ENCODE data around the gene ASPM. TPM values are rescaled to one million over a fixed set of nuclear protein-coding genes. Genes with fewer than 3 reads are reported as not detected.

ASPM gene
- total RNA-seq, 1 donor = 52.4 TPM

DNA sequence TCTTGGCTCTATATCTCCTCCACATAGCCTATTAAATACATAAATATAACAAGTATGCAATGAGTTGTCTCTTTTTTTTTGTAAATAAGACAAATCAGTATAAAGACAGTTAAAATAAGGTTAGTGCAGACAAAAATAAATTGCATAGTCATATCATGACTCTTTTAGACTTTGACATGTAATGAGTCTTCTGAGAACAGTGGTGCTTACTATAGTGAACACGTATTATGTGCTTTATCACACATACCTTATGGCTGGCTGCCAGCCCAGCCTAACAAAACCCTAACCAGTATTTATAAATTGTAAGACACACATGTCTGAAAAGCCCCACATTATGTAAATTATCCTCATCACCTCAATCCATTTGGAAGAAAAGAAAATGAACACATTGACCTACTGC lies 50.3 kb downstream of the ASPM start:
- DNase-seq (ENCODE audit: low read depth) = no peak
- no peak overlapping the region for H3K4me3 ChIP-seq (ENCODE audit: low read depth, low read length)
- no peak for TF ChIP-seq CTCF (IDR thresholded peaks at IDR 0.05; ENCODE audit: insufficient read depth, low read length)

GRCh38 chr1:197093226-197093885 lies 53.1 kb downstream of the ASPM start:
- no peak for TF ChIP-seq CTCF (IDR thresholded peaks at IDR 0.05; ENCODE audit: insufficient read depth, low read length)
- H3K4me3 ChIP-seq (ENCODE audit: low read depth, low read length) = no peak overlapping the region
- no peak for DNase-seq (ENCODE audit: low read depth)

GRCh38 chr1:197092491-197093023 lies 53.9 kb downstream of the ASPM start:
- no peak for TF ChIP-seq CTCF (IDR thresholded peaks at IDR 0.05; ENCODE audit: insufficient read depth, low read length)
- H3K4me3 ChIP-seq (ENCODE audit: low read depth, low read length) = no peak overlapping the region
- no peak for DNase-seq (ENCODE audit: low read depth)

DNA sequence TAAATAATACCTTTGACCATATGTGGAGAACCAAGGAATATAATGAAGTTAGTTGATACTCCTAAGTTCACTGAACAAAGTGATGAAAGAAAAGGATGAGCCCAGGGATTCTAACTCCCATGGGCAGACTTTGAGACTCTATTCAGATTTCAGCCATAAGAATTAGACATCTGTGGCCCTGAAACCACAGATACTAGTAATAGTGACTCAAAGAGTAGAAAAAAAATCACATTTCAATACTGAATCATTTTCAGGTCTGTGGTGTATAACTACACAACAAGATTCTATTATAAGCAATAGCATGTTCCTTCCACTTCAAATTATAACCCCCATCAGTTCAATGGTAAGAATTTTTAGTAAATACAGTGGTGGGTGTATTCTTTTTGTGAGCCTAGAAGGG lies 63.0 kb downstream of the ASPM start:
- no peak overlapping the region for H3K4me3 ChIP-seq (ENCODE audit: low read depth, low read length)
- no peak for DNase-seq (ENCODE audit: low read depth)
- no peak for TF ChIP-seq CTCF (IDR thresholded peaks at IDR 0.05; ENCODE audit: insufficient read depth, low read length)

- TF ChIP-seq CTCF (IDR thresholded peaks at IDR 0.05; ENCODE audit: insufficient read depth, low read length) = no peak
- no peak for DNase-seq (ENCODE audit: low read depth)
- H3K4me3 ChIP-seq (ENCODE audit: low read depth, low read length) = no peak overlapping the region
Measured at GRCh38 chr1:197081117-197081753, 65.2 kb downstream of the ASPM start.

DNA sequence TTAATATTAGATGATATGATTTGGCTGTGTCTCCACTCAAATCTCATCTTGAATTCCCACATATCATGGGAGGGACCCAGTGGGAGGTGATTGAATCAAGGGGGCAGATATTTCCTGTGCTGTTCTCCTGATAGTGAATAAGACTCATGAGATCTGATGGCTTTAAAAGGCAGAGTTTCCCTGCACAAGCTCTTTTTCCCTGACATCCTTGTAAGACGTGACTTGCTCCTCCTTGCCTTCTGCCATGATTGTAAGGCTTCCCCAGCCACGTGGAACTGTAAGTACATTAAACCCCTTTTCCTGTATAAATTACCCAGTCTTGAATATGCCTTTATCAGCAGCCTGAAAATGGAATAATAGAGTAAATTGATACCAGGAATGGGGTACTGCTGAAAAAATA lies 66.1 kb downstream of the ASPM start:
- no peak for TF ChIP-seq CTCF (IDR thresholded peaks at IDR 0.05; ENCODE audit: insufficient read depth, low read length)
- DNase-seq (ENCODE audit: low read depth) = no peak
- H3K4me3 ChIP-seq (ENCODE audit: low read depth, low read length) = no peak overlapping the region

Measured in fibroblast of the aortic adventitia (primary cell).